Prostate gland (tissue), 2 donors: ENCODE measurements around the gene DGKG. TPM values are rescaled to one million over a fixed set of nuclear protein-coding genes. Genes with fewer than 3 reads are reported as not detected.
A peak's percentile ranks its signal among the peaks of the same experiment; 100 is the strongest.

ENCODE experiments used
- DNase-seq: peaks from one replicate; pipeline ENCODE4 v3.0.0-alpha.2; 2019; ENCODE audit warnings: low spot score
- H3K27ac ChIP-seq, 2 donors: fragments of 200-600 bp; sonication (generic); 2 replicates each; pipeline ENCODE4 v1.5.1; 2017 to 2019
- H3K27me3 ChIP-seq: fragments of 200-600 bp; sonication (generic); replicated peaks from 2 replicates; pipeline ENCODE4 v1.5.1; 2019; ENCODE audit not compliant: insufficient read depth
- H3K36me3 ChIP-seq, 2 donors: fragments of 200-600 bp; sonication (generic); 1 replicate in 1 of 2; 2 replicates in 1 of 2; pipeline versions ENCODE4 v1.5.1 to v1.8.1; 2017 to 2019
- H3K4me1 ChIP-seq: fragments of 200-600 bp; sonication (generic); replicated peaks from 2 replicates; pipeline ENCODE4 v1.5.1; 2019
- H3K4me3 ChIP-seq, 2 donors: fragments of 200-600 bp; sonication (generic); 2 replicates each; pipeline ENCODE4 v1.5.1; 2017 to 2019
- H3K9me3 ChIP-seq: fragments of 200-600 bp; sonication (generic); 2 replicates; pipeline ENCODE4 v1.5.1; 2017
- POLR2A ChIP-seq: fragments of 450-650 bp; IDR thresholded peaks from one replicate; pipeline ENCODE4 v1.6.1; 2016; ENCODE audit warnings: antibody characterized with exemption, mild to moderate bottlenecking
- POLR2AphosphoS5 ChIP-seq: sonication (generic); formaldehyde crosslinking; IDR thresholded peaks from one replicate; pipeline ENCODE4 v1.6.1; 2017; ENCODE audit warnings: antibody characterized with exemption
- WGBS: methylation state at CpG from one replicate; pipeline ENCODE4 v1.1.5; 2018; 5-methylcytosine and 5-hydroxymethylcytosine counted together
- intact Hi-C: fragments of 100-400 bp; cut with DNase I; formaldehyde crosslinking; loops from one replicate; pipeline ENCODE4 v1.14.2; 2022
- total RNA-seq, 2 donors: library from RNA; depleted of rRNA; stranded (reverse); fragments of >200 nt; gene quantifications; one replicate each; pipeline ENCODE4 v1.1.0, GENCODE V29; 2016
- TF ChIP-seq, protein P1 (sequence below), 4 experiments: fragments of 200-600 bp in 2 of 4; fragments of 450-650 bp in 2 of 4; sonication (generic) in 2 of 4; IDR thresholded peaks; 1 replicate in 3 of 4; 2 replicates in 1 of 4; pipeline ENCODE4 v1.5.1; 2016 to 2019; ENCODE audit warnings: antibody characterized with exemption in 4 of 4, mild to moderate bottlenecking in 2 of 4, moderate library complexity in 2 of 4

Gene DGKG
- total RNA-seq, 2 donors from 2014 or later, result 1.2 to 2.2 TPM

DNA sequence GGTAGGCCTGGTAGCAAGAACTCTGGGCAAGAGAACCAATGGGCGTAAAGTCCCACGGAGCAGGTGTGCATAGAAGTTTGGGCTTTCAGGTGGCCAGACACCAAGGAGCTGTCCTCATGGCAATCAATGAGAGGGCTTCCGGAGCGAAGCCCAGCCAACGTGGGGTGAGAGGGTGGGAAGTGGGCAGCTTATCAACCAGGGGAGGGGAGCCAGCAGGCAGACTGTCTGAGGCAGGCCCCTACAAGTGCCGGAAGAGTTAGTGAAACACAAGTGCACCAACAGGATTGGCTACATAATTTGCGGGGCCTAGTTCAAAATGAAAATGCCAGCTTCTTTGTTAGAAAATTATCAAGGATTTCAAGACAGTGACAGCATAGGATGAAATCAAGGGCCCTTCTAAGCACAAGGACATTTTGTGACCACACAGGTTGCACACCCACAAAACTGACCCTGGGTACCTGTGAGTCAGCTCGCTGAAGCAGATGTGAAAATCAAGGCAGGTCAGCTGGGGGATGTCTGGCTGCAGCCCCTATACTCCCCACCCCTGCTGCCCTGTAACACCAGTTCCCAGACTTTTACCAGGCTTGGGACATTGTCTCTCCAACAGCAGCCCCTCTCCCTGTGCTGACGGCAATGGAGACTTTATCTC, 151.1 kb downstream of the DGKG start:
- 65% methylated on average over 9 of the region's 9 CpGs for WGBS
- intact Hi-C loops, result no loop called here

DNA sequence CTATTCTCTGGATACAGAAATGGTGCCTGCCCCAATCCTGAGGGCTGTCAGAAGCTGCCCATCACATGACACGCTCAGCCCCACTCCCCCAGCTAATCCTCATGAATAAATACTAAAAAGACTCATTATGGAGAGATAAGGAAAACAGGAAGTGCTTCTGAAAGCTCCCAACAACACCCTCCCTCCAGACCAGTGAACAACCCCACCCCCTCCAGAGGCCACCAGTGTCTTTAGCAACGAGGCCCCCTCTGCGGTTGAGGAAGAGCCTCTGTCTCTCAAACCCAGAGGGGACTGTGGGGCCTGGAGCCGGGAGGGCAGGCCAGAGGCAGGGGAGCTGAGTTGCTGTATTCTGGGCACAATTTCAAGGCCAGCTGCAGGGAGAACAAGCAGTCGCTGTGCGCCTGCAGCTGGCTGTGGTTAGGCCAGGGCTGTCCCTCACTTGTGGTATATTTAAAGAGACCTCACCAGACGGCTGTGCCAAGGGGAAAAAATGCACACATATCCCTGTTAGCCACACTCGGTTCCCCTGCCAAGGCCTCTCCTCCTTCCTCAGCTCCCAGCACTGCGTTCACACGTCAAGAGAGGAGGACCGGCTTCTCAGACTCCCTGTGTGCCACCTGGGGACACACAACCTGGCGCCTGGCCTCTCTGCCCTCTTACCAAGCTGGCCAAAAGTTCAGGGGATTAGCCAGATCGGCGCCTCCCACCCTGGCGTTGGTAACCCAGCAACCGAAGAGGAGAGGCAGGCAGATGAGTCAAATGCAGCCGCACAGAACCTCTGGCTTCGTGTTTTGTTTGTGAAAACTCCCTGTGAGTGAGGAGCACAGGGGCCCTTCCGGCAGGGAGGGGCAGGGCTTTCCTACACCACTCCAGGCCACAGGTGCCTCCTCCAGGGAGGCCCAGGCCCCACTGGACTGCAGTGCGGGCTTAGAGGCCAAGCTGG, 152.0 kb downstream of the DGKG start:
- WGBS, result 14% methylated on average over 20 of the region's 20 CpGs
- Histone ChIP-seq H3K9me3 (no peaks in the 10 kb centered on the region), H3K4me1 (no peaks in the 10 kb centered on the region), H3K36me3 (no peaks in the 10 kb centered on the region), H3K27me3 (no peaks in the 10 kb centered on the region), H3K4me3 (no peak overlapping the region), H3K27ac (peak overlapping the region; percentile 26 to 33)
- TF ChIP-seq POLR2A, result no peak
- TF ChIP-seq, protein P1, sequence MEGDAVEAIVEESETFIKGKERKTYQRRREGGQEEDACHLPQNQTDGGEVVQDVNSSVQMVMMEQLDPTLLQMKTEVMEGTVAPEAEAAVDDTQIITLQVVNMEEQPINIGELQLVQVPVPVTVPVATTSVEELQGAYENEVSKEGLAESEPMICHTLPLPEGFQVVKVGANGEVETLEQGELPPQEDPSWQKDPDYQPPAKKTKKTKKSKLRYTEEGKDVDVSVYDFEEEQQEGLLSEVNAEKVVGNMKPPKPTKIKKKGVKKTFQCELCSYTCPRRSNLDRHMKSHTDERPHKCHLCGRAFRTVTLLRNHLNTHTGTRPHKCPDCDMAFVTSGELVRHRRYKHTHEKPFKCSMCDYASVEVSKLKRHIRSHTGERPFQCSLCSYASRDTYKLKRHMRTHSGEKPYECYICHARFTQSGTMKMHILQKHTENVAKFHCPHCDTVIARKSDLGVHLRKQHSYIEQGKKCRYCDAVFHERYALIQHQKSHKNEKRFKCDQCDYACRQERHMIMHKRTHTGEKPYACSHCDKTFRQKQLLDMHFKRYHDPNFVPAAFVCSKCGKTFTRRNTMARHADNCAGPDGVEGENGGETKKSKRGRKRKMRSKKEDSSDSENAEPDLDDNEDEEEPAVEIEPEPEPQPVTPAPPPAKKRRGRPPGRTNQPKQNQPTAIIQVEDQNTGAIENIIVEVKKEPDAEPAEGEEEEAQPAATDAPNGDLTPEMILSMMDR (IDR thresholded peaks at IDR 0.05), result no peak
- TF ChIP-seq POLR2AphosphoS5, result no peak
- intact Hi-C loops, result no loop called here
- peak; percentile 30 for DNase-seq

More for the DNA sequence above, 151.1 kb downstream of the DGKG start:
- peak; percentile 28 for DNase-seq
- no peaks in the 10 kb centered on the region for H3K4me1 ChIP-seq
- no peaks in the 10 kb centered on the region for H3K36me3 ChIP-seq
- no peak for TF ChIP-seq POLR2AphosphoS5
- no peak overlapping the region for H3K4me3 ChIP-seq
- H3K27me3 ChIP-seq, result no peaks in the 10 kb centered on the region
- no peaks in the 10 kb centered on the region for H3K9me3 ChIP-seq
- peak overlapping the region; percentile 26 to 33 for H3K27ac ChIP-seq

DNA sequence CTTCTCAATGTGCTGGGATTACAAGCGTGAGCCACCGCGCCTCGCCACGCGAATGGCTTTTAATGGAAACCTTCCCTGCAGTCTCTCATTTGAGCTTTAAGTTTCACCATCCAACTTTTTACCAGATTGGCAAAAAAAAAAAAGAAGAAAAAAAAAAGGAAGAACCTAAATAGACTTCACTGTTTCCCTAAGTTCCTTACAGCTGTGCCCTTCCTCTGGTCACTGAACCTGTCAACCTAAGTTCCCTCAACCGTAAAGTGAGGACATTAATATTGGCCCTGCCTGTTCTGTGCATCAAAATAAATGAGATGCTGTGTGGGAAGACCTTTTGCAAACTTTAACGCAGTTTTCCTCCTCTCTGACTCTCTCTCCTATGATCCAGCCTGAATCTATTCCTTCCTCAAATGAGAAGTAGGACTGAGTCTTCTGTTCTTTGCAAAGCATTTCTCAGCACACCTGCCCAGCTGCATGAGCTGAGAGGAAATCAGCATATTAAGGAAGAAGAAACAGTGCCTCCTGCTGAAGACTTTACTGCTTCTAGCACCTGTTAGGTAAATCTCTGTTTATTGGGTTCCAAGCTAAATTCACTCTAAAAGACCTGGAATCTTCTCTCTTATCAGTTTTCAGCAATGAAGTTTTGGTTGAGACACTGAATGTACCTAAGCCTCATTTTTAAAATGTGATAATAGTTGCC, 153.6 kb downstream of the DGKG start:
- H3K36me3 ChIP-seq, result no peaks in the 10 kb centered on the region

DNA sequence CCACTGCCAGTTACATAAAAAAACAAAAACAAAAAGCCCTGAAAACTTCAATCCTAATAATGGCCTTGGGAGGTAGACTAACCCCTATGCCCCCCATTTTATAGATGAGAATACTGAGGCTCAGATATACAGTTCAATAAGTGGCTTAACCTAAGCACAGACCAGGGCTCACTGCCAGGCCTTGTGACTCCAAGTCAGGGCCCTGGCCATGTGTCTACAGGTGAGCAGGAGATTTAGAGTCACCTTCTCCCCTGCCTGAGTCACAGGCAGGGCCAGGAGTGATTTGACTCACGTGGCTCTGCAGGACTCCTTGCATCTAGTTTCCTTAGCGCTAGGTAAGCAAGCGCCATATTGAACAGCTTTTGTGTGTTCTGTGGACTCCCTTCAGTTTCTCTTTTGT, 154.5 kb downstream of the DGKG start:
- no peak for DNase-seq
- Histone ChIP-seq H3K4me3 (no peak overlapping the region), H3K27ac (no peak overlapping the region), H3K27me3 (no peaks in the 10 kb centered on the region), H3K36me3 (no peaks in the 10 kb centered on the region), H3K4me1 (no peaks in the 10 kb centered on the region), H3K9me3 (no peaks in the 10 kb centered on the region)
- TF ChIP-seq, protein P1 (IDR thresholded peaks at IDR 0.05), result no peak
- TF ChIP-seq POLR2A (no peak), POLR2AphosphoS5 (no peak)
- intact Hi-C loops, result no loop called here
- WGBS, result 88% methylated on average over 3 of the region's 3 CpGs

More for the DNA sequence above, 153.6 kb downstream of the DGKG start:
- no peak overlapping the region for H3K27ac ChIP-seq
- intact Hi-C loops, result no loop called here
- 93% methylated on average over 8 of the region's 8 CpGs for WGBS
- H3K4me3 ChIP-seq, result no peak overlapping the region
- no peaks in the 10 kb centered on the region for H3K9me3 ChIP-seq
- DNase-seq, result no peak
- no peaks in the 10 kb centered on the region for H3K27me3 ChIP-seq
- H3K4me1 ChIP-seq, result no peaks in the 10 kb centered on the region
- TF ChIP-seq, protein P1 (IDR thresholded peaks at IDR 0.05), result no peak
- no peak for TF ChIP-seq POLR2A
- no peak for TF ChIP-seq POLR2AphosphoS5

DNA sequence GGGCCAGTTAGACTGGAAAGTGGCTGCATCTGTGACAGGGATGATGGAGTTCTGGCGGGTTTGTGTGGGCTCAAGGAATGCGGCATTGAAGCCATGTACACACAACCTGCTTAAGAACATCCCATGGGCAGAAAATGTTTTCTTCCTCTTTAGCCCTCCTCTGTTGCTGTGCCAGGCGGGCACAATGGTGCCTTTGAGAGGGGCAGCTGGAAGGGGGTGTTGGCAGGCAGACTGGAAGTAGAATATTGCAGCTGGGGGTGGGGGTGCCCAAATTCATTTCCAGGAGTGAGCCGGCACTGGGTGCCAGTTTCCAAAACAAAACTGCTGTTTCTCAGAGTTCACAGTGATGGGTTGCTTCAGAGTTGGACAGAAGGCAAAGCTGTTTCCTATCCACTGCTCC, 161.3 kb downstream of the DGKG start:
- no peak for DNase-seq
- no peaks in the 10 kb centered on the region for H3K36me3 ChIP-seq
- intact Hi-C loops, result no loop called here
- no peak overlapping the region for H3K4me3 ChIP-seq
- H3K27me3 ChIP-seq, result no peaks in the 10 kb centered on the region
- H3K4me1 ChIP-seq, result no peaks in the 10 kb centered on the region
- TF ChIP-seq, protein P1 (IDR thresholded peaks at IDR 0.05), result no peak
- no peaks in the 10 kb centered on the region for H3K9me3 ChIP-seq
- no peak overlapping the region for H3K27ac ChIP-seq
- WGBS, result 51% methylated on average over 4 of the region's 4 CpGs
